Left ventricle myocardium inferior (tissue), 1 donor: ENCODE measurements around the gene KAZN. TPM values are rescaled to one million over a fixed set of nuclear protein-coding genes. Genes with fewer than 3 reads are reported as not detected.

Source experiments
- DNase-seq: peaks from one replicate; pipeline ENCODE4 v3.0.0-alpha.2; 2020
- H3K27ac ChIP-seq: fragments of 200-600 bp; replicated peaks from 2 replicates; pipeline ENCODE4 v1.8.0; 2021
- H3K27me3 ChIP-seq: fragments of 200-600 bp; 2 replicates; pipeline ENCODE4 v1.8.0; 2021; ENCODE audit warnings: low read depth
- H3K36me3 ChIP-seq: fragments of 200-600 bp; 2 replicates; pipeline ENCODE4 v1.8.0; 2021
- H3K4me1 ChIP-seq: fragments of 200-600 bp; 2 replicates; pipeline ENCODE4 v1.8.0; 2021
- H3K4me3 ChIP-seq: fragments of 200-600 bp; 2 replicates; pipeline ENCODE4 v1.8.0; 2021; ENCODE audit warnings: mild to moderate bottlenecking, moderate library complexity
- H3K9me3 ChIP-seq: fragments of 200-600 bp; replicated peaks from 2 replicates; pipeline ENCODE4 v1.8.0; 2021
- intact Hi-C: fragments of 100-400 bp; cut with micrococcal nuclease; formaldehyde crosslinking; loops from one replicate; pipeline ENCODE4 v1.11.0; 2022
- total RNA-seq: library from RNA; stranded (reverse); fragmentation: NEBNext Ultra II Directional; extraction: Animal tissue kit (Norgen Biotek cat#: 25700); gene quantifications from one replicate; pipeline ENCODE4 v1.2.1, GENCODE V29; 2021
- TF ChIP-seq, protein P1 (sequence below): fragments of 200-600 bp; IDR thresholded peaks from 2 replicates; pipeline ENCODE4 v1.8.0; 2021; ENCODE audit warnings: antibody characterized with exemption, mild to moderate bottlenecking, borderline replicate concordance
- donor health status: DM: no; HTN: yes; CAD: no; lungs with severe emphysema.

Gene KAZN
- total RNA-seq, 1 donor from 2014 or later: 2.2 TPM

DNA sequence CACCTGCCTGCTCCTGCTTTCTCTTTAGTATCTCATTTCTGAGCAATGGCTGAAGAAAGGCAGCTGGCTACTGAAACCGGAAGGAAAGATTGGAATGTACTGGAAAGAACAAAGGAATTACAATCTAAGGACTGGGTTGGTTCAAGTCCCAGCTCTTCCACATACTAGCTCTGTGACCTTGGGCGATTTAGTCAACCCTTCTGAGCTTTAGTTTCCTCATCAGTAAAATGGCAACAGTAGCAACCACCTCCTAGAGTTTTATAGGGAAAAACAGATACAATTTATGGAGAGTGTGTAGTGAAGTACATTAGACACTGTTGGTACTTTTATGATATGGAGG lies 158.8 kb downstream of the KAZN start:
- Histone ChIP-seq H3K27ac (no peak overlapping the region), H3K27me3 (peaks cover 81% of the 10 kb centered on the region), H3K4me1 (no peaks in the 10 kb centered on the region), H3K9me3 (no peaks in the 10 kb centered on the region), H3K4me3 (no peak overlapping the region), H3K36me3 (no peaks in the 10 kb centered on the region)
- TF ChIP-seq, protein P1, sequence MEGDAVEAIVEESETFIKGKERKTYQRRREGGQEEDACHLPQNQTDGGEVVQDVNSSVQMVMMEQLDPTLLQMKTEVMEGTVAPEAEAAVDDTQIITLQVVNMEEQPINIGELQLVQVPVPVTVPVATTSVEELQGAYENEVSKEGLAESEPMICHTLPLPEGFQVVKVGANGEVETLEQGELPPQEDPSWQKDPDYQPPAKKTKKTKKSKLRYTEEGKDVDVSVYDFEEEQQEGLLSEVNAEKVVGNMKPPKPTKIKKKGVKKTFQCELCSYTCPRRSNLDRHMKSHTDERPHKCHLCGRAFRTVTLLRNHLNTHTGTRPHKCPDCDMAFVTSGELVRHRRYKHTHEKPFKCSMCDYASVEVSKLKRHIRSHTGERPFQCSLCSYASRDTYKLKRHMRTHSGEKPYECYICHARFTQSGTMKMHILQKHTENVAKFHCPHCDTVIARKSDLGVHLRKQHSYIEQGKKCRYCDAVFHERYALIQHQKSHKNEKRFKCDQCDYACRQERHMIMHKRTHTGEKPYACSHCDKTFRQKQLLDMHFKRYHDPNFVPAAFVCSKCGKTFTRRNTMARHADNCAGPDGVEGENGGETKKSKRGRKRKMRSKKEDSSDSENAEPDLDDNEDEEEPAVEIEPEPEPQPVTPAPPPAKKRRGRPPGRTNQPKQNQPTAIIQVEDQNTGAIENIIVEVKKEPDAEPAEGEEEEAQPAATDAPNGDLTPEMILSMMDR: no peak
- intact Hi-C loops: no loop called here
- DNase-seq: no peak

DNA sequence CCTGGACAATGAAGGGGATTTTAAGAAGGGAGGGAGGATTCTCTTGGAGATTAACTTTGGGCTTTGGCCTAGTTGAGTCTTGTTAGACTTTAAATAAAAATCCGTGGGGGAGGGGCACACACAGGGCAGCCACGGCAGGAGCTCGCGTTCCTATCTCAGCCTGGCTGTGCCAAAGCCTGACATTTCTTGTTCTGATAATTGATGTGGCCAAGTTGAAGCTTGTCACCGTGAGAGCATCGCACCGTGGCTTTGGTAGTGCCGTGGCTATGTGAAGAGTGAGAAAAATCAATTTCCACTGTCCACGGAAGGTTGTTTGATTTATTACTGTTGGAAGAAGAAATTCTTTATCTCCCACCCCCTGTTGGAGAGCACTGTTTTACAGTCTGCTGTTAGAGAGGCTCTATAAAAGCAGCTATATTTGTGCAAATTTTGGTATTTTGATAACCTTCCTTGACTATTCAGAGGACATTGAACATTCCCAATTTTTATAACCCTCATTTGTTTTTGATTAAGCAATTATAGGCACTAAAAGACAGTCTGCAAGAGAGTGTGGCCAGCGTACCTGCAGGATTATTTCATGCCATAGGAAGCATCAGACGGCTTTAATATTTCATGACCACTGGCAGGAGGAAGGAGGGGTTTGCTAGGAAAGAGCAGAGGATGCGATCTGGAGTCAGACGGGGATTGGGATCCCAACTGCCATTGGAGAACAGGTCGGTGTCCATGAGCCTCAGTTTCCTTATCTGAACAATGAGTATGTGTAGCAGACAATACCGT lies 160.7 kb downstream of the KAZN start:
- Histone ChIP-seq H3K36me3 (no peaks in the 10 kb centered on the region), H3K27me3 (peaks cover 98% of the 10 kb centered on the region), H3K9me3 (no peaks in the 10 kb centered on the region), H3K27ac (no peak overlapping the region), H3K4me3 (no peak overlapping the region), H3K4me1 (no peaks in the 10 kb centered on the region)
- no peak for DNase-seq
- intact Hi-C loops: no loop called here
- TF ChIP-seq, protein P1: no peak

DNA sequence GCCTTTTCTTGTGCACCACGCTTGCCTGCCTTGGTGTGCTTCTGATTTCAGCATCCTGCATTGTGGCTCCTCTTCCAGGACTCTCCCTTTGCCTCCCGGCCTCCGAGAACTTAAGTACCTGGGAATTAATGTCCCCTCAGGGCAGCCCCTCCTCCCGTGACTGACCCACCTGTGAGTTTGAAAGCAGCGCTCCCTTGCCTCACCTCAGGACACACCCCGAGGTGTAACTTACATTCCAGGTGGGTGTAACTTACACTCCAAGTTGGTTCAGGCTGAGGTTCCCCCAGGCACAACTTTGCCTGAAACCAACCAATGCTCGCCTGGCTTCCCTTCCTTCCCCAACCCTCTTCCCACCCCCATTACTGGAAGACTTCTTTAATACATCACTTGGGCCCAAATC lies 161.4 kb downstream of the KAZN start:
- no peaks in the 10 kb centered on the region for H3K36me3 ChIP-seq
- no peak for DNase-seq
- peaks cover 100% of the 10 kb centered on the region for H3K27me3 ChIP-seq
- no peak overlapping the region for H3K27ac ChIP-seq
- TF ChIP-seq, protein P1: no peak
- no peak overlapping the region for H3K4me3 ChIP-seq
- no peaks in the 10 kb centered on the region for H3K9me3 ChIP-seq
- intact Hi-C loops: no loop called here
- H3K4me1 ChIP-seq: no peaks in the 10 kb centered on the region

DNA sequence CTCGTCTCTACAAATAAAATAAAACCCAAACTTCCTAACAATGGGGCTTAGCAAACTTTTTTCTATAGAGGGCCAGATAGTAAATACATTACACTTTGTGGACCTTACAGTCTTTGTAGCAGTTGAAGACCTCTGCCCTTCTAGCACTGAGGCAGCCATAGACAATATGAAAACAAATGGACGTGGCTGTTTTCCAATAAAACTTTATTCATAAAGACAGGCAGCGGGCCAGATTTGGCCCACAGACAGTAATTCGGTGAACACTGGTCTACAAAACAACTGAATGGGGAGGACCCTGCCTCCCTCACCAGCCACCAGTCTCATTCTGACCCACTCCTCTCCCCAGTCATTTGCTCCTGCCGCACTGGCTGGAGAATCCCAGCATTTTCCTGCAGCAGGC lies 162.3 kb downstream of the KAZN start:
- intact Hi-C loops: no loop called here

DNA sequence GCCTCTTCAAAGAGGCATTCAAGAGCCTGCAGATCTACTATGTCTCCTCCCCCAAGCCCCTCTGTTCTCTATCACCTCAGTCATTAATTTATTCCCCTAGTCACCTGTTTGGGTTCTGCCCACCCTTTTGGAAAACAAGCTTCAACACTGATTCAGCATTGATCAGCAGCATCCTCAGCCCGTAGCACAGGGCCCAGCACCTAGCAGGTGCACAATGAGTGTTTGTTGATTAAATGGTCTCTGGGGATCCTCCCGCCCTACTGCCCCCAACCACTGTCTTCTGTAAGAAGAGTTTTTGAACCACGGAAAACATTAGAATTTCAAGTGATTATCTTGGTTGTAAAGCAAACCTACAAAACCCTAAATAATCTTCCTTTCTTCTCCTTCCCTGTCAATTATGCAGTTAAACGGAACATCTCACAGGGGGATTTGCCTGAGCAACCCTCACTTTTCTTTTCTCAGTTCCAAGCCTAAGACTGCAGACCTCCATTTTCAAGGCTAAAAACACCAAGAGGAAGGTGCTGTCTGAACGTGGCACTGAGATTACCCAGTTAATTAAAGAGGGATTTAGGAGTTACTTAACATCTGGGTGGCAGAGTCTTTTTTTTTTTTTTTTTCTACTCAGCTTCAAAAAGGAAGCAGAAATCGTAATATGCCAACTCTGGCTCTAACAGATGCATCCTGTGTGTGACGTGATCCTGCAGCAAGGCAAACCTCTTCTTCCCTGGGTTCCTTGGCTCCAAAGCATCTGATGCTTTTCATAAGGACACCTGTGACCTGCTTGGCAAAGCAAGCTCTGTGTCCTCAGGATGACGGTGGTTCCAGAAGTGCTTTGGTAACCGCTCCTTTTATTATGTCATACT lies 163.0 kb downstream of the KAZN start:
- intact Hi-C loops: no loop called here
- Histone ChIP-seq H3K4me3 (no peak overlapping the region), H3K9me3 (no peaks in the 10 kb centered on the region), H3K27ac (no peak overlapping the region), H3K4me1 (no peaks in the 10 kb centered on the region), H3K36me3 (no peaks in the 10 kb centered on the region), H3K27me3 (peaks cover 100% of the 10 kb centered on the region)
- no peak for DNase-seq
- TF ChIP-seq, protein P1: no peak

More for the DNA sequence above, 162.3 kb downstream of the KAZN start:
- H3K27ac ChIP-seq: no peak overlapping the region
- TF ChIP-seq, protein P1: no peak
- no peaks in the 10 kb centered on the region for H3K36me3 ChIP-seq
- H3K4me1 ChIP-seq: no peaks in the 10 kb centered on the region
- H3K4me3 ChIP-seq: no peak overlapping the region
- peaks cover 100% of the 10 kb centered on the region for H3K27me3 ChIP-seq
- no peaks in the 10 kb centered on the region for H3K9me3 ChIP-seq
- no peak for DNase-seq
